HG03025 (cell line): Measurements from ENCODE around the gene PAM.
"Not testable (repeated sequence)": the region's sequence is repeated elsewhere in the genome, so short reads cannot be mapped to it uniquely, and the experiment has no call there.

Experiments
- ATAC-seq: cut with Tn5 transposase; IDR thresholded peaks from one replicate; pipeline ENCODE4 v1.9.1; 2021; ENCODE audit warnings: mild to moderate bottlenecking, moderate library complexity; ENCODE audit not compliant: unreplicated experiment, low FRiP score

Gene PAM

DNA sequence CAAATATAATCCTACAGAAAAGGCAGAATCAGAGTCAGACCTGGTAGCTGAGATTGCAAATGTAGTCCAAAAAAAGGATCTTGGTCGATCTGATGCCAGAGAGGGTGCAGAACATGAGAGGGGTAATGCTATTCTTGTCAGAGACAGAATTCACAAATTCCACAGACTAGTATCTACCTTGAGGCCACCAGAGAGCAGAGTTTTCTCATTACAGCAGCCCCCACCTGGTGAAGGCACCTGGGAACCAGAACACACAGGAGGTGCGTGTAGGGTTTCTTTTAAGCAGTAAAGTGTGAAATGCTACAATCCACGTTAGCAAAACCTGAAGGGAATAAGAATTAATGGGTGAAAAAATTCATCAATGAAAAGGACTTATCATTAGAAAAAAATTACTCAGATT is 219.1 kb downstream of the PAM start:
- no peak for ATAC-seq

DNA sequence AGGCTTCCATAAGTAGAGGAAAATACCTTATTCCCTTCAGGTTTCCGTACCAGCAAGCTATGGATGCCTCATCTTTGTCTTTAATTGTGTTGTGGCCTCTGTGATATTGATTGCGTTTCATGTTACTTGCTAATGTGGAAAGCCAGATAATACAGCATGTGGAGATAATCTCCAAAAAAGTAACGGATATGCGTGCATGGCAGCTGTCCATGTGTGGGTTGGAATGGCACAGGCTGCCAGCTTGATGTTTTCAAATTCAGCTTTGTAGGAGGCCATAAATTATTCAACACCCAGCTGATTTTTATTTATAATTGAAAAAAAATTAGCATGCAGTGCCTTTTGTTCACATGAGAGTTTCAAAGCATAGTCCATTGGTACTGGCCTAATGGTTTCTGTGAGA is 219.9 kb downstream of the PAM start:
- no peak for ATAC-seq

DNA sequence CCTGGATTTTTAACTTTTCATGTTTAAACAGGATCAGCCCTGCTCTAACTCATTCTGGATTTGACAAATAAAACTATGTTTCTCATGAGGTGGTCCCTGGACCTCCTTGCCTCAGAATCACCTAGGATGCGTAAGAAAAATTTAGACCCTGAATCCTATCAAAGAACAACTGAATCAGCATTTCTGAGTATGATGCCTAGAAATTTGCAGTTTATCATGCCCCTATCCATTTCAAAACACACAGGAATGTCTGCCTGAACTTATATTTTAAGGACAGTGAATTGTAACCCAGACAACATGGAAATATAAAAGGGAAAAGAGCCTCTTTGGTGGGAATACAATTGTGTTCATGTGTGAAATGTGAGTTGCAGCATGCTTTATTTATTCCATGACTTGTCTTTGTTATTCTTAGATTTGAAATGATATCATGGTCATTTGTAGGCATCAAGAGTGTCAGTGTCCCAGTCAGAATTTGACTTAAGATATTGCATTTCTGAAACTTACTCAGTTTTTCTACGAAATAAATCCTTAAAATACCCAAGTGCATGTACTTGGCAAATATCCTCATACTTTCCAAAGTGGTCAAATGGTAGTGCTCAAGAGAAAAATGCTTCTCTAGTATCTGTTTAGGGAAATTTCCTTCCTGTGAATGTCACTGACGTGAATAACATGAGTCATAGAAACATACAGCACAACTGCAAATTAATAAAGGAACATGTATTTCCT is 220.5 kb downstream of the PAM start:
- no peak for ATAC-seq

DNA sequence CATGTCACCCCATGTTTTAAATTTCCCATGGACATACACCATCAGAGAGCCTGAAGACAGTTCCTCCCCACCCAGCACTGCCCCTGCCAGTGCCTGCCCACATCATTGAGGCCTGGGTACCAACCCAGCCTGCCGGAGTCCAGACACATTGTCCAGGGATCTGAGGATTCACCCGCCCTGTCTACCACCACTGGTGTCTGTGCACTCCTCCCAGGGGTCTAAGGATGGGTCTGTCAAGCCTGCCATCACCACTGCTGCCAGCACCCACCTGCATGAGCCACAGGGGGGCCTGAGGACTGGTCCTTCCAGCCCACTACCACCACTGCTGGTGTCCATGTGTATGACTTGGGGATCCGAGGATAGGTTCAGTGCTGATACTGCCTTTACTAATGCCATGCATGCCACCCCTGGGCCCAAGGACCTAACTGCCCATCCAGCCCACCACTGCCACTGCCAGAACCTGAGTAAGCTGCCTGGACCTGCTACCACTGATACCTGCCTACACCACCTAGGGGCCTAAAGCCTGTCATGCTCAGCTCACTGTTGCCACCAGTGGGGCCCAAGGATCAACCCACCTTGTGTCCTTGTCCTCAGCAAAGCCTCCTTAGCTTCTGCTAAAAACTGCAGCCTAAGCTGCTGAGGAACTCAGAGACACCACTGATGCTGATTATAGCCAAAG is 227.0 kb downstream of the PAM start:
- no peak for ATAC-seq

DNA sequence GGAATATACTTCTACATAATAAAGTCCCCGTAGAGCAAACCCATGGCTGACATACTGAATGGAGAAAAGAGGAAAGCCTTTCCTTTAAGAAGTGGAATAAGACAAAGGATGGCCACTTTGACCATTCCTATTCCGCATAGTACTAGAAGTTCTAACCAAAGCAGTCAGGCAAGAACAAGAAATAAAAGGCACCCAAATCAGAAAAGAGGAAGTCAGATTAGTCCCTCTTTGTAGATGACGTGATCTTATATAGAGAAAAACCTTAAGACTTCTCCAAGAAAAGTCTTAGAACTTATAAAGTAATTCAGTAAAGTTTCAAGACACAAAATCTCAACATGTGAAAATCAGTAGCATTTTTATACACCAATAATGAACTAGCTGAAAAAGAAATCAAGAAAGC is 231.0 kb downstream of the PAM start:
- ATAC-seq: no peak

DNA sequence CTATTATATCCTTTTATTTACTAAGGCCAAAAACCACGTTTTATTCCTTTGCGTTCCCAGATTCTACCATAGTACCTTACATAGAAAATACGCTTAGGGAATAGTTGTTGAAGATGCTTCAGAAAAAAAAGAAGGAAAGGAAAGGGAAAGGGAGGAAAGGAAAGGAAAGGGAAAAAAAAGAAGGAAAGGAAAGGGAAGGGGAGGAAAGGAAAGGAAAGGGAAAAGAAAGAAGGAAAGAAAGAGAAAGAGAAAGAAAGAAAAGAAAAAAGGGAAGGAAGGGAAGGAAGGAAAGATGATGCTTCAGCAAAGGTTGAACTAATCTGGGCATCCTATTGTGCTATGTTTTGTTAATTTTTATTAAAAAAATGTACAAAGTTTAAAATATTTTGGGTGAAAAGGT is 233.4 kb downstream of the PAM start:
- ATAC-seq: no peak

DNA sequence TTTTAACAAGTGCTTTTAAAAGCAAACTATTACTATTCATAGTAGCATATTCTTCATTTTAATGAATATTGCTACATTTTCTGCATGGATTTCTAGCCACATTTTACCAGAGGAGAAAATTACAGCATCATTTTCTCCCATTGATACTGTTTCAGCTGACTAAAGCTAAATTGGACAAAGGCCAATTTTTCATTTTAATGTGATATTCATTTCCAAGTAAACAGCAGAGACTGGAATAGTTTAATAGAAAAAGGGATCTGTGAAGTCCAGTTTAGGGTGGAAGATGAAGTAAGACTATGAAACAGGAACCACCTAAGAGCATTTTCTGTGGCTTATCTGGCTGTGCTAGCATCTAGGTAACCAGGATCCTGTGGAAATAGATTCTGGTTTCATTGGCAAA is 236.7 kb downstream of the PAM start:
- ATAC-seq: no peak

DNA sequence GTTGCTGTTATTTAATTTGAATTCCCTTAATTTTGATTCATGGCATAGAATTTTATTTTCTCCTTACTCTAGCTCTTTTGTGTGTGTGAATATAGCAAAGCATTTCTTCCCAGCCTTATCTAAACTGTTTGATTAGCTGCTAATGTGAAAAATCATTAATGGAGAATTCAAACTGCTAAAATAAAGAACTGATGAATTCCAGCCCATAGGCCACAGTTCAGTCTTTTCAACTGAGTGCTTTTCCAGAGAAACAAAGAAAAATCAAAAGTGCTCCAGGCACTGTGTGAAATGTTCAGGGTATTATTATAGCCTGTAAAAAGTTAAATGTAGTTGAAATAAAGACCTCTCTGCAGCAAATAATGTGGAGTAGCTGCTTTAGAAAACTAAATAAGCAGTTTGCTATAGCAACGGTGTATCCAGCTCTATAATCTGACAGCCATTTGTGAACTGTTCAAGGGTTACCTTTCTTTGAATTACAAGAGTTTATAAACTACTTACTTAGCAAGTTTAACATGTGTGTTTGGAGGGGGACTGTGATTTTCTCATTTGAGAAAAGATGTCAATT is 241.0 kb downstream of the PAM start:
- no peak for ATAC-seq

DNA sequence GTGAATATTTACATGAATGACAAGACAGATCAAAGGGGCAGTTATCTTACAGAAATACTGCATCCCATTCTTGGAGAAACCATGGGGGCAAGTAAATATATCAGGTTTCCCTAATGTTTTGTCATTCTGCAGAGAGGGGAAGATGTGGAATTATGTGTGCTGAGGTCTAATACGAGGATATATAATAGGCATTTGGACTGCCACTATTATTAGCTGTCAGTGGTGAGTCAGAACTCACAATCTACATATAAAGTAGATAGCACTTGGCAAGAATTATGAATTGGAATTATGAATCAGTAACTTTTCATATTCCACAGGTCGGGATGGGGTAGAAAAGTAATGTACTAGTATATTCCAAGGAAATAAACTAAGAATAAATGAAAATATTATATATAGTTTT is 243.1 kb downstream of the PAM start:
- no peak for ATAC-seq

DNA sequence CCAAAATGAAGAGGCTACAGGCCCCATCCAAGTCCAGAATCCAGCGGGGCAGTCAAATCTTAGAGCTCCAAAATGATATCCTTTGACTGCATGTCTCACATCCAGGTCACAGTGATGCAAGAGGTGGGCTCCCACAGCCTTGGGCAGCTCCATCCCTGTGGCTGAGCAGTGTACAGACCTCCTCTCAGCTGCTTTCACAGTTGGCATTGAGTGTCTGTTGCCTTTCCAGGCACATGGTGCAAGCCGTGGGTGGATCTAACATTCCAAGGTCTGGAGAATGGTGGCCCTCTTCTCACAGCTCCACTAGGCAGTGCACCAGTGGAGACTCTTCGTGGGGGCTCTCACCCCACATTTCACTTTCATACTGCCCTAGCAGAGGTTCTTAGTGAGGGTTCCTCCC is 244.1 kb downstream of the PAM start:
- no peak for ATAC-seq

DNA sequence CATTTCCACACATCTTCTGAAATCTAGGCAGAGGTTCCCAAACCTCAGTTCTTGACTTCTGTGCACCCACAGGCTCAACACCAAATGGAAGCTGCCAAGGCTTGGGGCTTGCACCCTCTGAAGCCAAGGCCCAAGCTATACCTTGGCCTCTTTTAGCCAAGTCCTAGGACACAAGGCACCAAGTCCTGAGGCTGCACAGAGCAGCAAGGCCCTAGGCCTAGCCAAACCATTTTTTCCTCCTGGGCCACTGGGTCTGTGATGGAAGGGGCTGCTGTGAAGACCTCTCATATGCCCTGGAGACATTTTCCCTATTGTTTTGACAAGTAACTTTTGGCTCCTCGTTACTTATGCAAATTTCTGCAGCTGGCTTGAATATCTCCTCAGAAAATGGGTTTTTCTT is 244.5 kb downstream of the PAM start:
- not testable (repeated sequence) for ATAC-seq

DNA sequence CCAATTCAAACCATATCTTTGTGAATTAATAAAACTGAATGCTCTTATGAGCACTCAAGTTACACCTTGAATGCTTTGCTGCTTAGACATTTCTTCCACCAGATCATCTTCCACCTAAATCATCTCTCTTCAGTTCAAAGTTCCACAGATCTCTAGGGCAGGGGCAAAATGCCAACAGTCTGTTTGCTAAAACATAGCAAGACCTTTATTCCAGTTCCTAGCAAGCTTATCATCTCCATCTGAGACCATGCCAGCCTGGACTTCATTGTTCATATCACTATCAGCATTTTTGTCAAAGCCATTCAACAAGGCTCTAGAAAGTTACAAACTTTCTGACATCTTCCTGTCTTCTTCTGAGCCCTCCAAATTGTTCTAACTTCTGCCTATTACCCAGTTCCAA is 245.0 kb downstream of the PAM start:
- ATAC-seq: no peak

DNA sequence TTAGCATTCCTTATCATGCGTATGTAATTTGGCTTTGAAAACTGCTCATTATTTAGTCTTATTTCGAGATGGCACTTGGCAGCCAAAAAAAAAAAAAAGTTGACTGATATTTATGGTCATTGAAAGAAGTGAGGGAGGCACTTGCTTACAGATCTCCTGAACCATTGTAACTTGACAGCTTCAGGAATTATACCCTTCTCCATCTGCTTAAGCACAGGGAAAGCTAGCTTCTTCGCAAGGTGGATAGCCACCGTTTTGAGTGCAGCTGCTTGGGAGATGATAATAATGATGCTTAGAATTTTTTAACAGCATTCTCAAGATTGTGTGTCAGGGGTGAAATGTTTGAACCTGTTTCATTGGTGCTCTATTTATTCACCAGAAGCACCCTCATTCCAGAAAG is 248.8 kb downstream of the PAM start:
- ATAC-seq: no peak

DNA sequence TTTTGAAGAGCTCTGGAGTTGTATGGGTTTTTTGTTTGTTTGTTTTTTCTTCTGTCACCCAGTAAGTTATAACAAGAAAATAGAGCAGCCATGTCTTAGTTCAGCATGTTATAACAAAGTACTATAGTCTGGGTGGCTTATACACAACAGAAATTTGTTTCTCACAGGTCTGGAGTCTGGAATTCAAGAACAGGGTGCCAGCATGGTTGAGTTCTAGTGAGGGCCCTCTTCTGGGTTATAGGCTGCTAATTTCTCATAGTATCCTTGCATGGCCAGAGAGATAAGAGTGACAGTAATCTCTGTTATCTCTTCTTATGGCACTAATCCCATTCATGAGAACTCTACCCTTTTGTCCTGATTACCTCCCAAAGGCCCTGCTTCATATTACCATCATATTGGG is 250.2 kb downstream of the PAM start:
- no peak for ATAC-seq

DNA sequence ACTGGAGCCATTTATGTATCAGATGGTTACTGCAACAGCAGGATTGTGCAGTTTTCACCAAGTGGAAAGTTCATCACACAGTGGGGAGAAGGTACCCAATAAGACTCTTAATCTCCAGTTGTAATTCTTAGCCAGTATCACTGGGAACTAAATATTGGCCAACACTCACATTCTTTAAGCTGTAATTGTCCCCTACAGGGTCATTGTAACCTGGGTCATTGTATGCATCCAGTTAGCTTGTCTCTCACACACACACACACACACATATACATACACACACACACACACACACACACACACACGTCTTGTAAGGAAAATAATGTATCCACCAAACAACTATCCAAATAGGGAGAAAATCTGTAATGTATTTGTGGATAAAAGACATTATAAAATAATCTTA is 251.8 kb downstream of the PAM start:
- ATAC-seq: no peak

DNA sequence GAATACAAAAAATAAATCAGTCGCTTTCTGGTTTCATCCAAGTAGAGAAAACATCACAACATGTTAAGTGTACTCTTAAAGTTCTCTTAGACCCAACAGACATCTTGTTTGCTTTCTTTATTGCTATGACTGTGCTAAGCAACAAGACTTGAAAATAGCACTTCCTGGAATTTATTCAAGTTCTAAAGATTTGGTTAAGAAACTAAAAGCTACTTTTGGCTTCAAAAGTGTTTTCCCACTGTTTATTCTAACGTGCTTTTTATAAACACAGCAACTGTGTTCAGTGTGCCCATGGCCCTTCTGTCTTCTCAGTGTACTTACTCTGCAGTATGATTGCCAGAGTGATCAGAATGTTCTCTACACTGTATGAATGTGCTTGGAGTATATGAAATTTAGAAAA is 255.1 kb downstream of the PAM start:
- no peak for ATAC-seq

DNA sequence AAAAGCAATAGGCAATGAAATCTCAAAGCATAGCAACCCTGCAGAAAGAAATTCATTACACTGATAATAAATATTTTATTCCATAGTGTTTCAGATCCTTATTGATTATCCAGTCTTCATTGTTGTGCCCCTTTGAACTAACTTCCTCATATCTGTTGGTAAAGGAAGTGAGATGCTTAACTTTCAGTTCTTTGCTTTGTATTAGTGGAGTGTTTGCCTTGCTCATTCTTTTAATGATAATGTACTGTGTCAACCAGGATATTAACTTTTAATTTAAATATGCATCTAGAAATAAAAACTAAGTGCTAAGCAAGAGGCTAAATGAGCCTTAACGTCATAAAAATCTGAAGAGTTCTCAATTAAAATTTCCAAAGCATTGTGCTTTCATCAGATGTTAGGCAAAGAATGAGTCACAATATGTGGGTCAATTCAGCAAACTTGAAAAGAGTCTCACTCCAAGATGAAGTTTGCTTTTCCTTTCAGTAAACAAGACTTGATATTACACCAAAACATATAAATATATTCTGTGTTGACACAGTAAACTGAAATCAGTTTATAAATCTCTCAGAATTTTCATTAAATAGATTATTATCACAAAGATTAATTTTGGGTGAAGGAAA is 258.9 kb downstream of the PAM start:
- ATAC-seq: no peak

DNA sequence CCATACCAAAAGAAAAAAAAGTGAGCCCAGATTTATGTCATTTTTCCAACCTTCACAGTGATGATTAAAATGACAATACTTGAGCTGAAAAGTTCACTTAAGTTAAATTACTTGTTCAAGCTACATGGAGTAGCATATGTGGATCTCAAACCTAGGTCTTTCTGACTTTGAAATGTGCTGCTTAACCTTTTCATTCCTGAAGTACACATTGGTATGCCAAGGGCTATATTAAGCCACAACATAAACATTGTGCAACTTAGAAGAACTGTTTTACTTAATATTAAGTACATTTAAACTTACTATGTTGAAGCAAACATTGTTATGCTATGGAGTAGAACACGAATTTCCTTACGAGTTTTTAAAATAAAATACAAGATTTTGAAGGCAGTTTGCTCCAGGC is 259.9 kb downstream of the PAM start:
- ATAC-seq: no peak

DNA sequence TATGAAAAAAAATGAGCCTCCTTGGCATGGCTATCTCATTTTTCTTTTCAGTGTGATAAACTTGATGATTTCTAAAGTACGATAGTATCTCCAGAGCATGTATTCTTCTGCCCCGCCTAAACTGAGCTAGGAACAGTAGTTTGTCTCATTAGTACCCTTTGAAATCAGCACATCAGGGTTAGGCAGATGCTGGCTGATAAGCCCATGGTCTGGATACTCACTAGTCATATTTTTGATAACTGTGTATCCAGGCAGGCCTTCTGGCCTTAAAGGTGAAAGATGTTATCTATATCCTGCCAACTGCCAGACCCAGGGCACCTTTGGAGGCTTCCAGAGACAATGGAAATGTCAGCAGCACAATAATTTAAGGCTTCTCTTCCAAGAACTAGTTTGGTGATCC is 261.1 kb downstream of the PAM start:
- ATAC-seq: no peak

DNA sequence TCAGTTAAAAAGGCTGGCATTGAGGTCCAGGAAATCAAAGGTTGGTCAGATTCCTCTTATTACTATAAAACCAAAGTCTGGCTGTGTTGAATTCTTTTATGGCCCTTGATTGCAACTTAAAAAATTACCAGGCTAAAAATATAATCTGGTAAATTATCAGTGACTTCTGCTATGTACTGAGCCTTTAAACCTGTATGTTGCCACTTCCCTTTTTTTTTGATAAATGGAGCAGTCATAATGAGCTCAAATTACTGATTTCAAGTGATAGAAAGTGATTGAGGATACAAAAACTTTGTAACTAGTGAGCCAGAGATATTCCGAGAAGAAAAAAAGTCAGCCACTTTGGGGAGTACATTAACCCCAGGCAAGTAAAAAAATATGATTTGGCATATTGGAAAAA is 264.7 kb downstream of the PAM start:
- ATAC-seq: no peak

DNA sequence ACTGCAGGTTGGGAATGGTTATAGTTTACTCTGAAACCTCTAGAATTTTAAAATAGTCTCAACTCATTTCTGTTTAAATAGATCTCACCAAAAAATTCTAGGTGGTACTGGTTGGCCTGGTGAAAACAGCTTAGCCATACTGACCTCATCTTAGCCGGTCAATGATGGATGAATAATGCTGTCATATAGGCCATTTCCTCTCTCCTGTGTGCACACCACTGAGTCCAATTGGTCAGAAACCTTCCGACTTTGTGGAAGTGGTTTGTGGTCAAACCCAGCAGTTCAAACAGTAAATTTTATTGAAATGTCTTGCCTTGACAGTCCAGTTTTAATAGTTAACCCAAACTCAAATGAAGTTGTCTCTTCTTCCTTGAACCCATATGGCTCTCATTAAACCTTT is 266.2 kb downstream of the PAM start:
- no peak for ATAC-seq

DNA sequence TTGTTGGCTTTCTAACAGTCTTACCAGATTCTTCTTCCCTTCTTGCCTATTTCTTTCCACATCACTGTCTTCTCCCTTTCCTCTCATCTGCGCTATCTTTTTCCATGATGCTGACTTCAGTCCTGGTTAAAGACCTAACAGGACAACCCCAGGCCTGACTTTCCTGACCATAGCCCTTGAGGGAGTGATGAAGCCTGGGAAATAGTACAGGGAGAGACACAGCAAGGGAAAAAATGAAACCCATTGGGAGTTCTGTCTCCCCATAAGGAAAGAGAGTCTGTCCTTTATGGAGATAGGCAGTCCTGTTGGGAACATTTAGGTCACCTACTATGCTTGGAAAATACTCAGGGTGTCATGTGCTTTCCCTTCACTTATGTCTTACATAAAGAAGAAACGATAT is 272.2 kb downstream of the PAM start:
- ATAC-seq: no peak
